ENCODE results near the gene CRYBB2.
"Not testable (repeated sequence)": the region's sequence is repeated elsewhere in the genome, so short reads cannot be mapped to it uniquely, and the experiment has no call there.

CRYBB2 gene

GRCh38 chr22:25199731-25200520 is 19.5 kb upstream of the CRYBB2 start, which contains the start of gene CRYBB3:
CRYBB3 (plus strand) TSS chr22:25199858; CDS start chr22:25201397, 1,539 bp downstream.
- in situ Hi-C loops (cut with MboI; ENCODE audit: low sequenced_read_pairs) = no loop called here

DNA sequence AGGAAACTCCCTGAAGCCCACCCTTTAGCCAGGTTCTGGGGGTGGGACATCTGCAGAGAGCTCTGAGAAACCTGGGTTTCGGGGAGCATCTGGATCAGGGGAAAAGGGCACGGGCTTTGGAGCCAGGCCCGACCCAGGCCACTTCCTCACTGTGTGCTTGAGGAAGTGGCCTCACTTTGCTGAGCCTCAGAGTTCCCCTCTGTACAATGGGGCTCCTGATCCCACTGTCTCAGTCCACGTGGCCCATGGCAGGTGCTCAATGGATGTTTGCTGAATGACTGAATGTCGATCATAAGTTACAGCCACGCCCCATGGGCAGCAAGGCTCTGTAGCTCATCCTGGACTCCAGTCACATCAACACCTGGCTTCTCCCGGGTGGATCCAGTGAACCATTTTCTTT is 18.5 kb upstream of the CRYBB2 start:
- in situ Hi-C loops (cut with MboI; ENCODE audit: low sequenced_read_pairs) = no loop called here

GRCh38 chr22:25201557-25202273 is 17.7 kb upstream of the CRYBB2 start:
- in situ Hi-C loops (cut with MboI; ENCODE audit: low sequenced_read_pairs) = no loop called here

DNA sequence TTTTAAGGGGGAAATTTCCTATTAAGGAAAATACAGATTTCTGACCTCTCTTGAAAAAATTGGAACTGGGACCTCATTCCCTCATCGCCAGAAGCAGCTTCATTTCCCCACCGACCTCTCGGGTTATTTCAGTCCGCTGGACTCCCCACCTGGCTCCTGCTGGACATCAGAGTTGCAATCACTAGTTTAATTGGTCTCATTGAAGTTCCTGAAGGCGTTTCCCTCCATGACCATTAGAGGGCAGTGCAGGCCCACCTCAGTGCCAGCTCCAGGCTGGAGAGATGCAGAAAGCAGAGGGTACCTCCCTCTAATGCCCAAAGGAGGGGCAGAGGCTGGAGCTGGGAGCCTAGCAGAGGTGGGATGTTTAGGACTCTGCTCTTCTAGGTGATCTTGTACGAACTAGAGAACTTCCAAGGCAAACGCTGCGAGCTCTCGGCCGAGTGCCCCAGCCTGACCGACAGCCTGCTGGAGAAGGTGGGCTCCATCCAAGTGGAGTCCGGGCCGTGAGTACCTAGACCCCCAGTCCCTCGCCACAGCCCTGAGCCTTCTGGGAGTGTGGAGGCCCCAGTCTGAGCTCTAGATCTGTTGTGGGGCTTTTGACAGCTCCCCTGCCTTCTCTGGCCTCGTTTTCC is 17.0 kb upstream of the CRYBB2 start:
- in situ Hi-C loops (cut with MboI; ENCODE audit: low sequenced_read_pairs) = no loop called here

GRCh38 chr22:25203082-25203481 is 16.4 kb upstream of the CRYBB2 start:
- in situ Hi-C loops (cut with MboI; ENCODE audit: low sequenced_read_pairs) = no loop called here

GRCh38 chr22:25204547-25204946 is 14.9 kb upstream of the CRYBB2 start:
- in situ Hi-C loops (cut with MboI; ENCODE audit: low sequenced_read_pairs) = not testable (repeated sequence)

DNA sequence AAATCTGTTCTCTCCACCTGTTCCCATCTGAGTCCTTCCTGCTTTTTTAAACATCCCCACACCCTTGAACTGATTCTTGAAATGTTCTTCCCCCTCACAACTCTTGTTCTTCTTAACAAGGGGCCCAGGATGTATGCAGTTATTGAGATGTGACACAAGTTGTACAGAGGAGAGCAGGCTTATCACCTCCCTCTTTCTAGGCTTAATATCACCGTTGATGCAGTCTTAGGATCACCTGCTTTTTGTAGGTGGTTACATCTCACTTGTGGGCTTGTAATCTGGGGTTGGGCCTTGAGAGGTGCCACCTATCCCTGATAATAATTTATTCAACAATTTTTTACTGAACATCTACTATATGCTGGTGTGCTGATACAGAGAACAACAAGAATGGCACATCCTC is 13.6 kb upstream of the CRYBB2 start:
- in situ Hi-C loops (cut with MboI; ENCODE audit: low sequenced_read_pairs) = no loop called here

DNA sequence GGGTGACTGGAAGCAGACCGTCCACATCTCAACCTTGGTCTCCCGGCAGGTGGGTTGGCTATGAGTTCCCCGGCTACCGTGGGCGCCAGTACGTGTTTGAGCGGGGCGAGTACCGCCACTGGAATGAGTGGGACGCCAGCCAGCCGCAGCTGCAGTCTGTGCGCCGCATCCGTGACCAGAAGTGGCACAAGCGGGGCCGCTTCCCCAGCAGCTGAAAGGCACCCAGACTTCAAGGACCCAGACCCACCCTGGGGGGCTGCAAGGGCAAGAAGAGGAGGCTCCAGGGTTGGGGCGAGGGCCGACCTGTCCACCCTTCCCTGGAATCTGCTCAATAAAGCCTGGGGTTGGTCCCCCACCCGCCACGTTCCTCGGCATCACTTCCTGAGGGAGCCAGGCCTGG is 12.4 kb upstream of the CRYBB2 start:
- in situ Hi-C loops (cut with MboI; ENCODE audit: low sequenced_read_pairs) = no loop called here

GRCh38 chr22:25207553-25208157 is 11.8 kb upstream of the CRYBB2 start:
- in situ Hi-C loops (cut with MboI; ENCODE audit: low sequenced_read_pairs) = no loop called here

DNA sequence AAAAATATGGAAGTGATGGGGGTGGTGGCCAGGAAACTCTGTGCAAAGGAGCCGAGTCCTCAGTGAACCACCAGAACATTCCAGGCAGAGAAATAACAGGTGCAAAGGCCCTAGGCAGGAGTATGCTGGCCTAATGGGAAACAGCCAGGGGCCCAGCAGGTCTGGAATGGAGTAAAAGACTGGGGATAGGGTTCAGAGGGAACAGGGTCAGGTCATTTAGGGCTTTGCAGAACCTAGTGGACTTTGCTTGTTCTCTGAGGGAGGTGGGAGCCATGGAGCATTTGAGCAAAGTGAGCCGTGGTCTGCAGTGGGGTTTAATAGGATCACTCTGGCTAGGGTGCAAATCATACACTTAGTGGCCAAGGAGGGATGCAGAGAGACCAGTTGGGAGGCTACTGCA is 11.1 kb upstream of the CRYBB2 start:
- in situ Hi-C loops (cut with MboI; ENCODE audit: low sequenced_read_pairs) = no loop called here

DNA sequence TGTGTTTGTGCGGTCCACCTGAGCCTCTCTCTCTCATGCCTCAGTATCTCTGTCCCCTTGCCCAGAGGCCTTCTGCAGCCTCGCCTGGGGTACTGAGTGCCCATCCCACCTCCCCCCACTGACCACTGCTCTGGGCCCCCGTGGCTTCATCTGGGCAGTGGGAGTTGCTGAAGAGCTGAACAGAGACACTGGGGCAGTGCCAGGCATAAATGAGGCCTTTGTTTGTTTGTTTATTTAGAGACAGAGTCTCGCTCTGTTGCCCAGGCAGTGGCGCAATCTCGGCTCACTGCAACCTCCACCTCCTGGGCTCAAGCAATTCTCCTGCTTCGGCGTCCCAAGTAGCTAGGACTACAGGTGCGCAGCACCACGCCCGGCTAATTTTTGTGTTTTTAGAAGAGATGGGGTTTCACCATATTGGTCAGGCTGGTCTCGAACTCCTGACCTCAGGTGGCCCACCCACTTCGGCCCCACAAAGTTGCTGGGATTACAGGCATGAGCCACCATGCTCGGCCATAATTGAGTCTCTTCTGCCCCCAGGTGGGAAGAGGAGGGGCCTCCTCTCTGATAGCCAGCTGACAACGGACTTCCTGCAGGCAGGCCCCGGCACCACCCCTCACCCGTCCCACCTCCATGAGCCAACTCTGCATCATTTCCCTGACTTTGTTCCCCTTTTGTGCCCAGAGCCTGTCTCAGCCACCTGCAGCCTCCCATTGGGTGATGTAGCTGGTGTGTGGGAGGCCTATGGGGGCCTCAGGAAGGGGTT is 10.5 kb upstream of the CRYBB2 start:
- in situ Hi-C loops (cut with MboI; ENCODE audit: low sequenced_read_pairs) = no loop called here

GRCh38 chr22:25210793-25211192 is 8.6 kb upstream of the CRYBB2 start:
- in situ Hi-C loops (cut with MboI; ENCODE audit: low sequenced_read_pairs) = no loop called here

DNA sequence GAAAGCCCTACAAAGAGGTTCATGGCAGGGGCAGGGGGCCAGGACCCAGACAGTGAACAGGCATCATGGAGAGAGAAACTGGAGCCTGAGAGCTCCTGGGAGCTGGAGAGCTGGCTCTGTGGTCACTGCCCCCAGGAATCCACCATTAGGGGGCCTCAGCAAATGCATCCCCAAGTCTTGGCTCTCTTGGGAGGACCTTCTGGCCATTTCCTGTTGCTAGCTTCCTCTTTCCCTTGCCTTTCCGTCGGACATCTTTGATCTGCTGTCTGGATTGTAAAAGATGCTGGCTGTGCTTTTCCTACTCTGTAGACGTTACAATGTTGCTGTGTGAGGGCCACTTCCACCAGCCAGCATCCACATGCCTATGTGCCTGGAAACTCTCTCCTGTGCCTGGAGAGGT is 7.1 kb upstream of the CRYBB2 start:
- in situ Hi-C loops (cut with MboI; ENCODE audit: low sequenced_read_pairs) = no loop called here

DNA sequence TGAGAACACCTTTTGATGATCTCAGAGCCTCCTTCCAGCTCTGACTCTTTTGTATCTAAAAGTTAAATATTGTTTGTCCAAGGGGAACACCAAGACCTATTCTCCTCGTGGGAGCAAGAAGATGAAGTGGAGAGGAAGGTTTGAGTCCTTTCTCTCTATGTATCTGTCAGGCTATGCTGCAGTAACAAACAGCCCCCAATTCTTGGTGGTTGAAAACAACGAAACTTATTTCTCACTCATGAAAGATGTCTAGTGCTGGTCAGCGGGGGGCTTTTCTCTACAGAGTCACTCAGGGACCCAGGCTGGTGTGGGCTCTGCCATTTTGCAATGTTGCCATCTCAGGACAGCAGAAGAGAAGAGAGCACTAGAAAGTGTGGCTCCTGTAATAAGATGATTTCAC is 6.2 kb upstream of the CRYBB2 start:
- in situ Hi-C loops (cut with MboI; ENCODE audit: low sequenced_read_pairs) = no loop called here

DNA sequence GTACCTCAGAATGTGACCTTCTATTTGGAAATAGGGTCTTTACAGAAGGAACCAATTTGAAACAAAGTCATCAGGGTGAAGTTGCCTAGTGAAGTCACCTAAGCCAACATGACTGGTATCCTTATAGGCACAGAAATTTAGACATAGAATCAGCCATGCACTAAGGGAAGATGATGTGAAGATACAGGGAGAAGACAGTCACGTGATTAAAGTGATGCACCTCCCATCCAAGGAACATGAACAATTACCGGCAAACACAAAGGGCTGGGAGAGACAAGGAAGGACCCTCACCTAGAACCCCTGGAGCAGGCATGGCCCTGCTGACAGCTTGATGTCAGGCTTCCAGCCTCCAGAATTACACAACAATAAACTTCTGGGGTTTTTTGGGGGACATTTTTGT is 3.2 kb upstream of the CRYBB2 start:
- in situ Hi-C loops (cut with MboI; ENCODE audit: low sequenced_read_pairs) = no loop called here

DNA sequence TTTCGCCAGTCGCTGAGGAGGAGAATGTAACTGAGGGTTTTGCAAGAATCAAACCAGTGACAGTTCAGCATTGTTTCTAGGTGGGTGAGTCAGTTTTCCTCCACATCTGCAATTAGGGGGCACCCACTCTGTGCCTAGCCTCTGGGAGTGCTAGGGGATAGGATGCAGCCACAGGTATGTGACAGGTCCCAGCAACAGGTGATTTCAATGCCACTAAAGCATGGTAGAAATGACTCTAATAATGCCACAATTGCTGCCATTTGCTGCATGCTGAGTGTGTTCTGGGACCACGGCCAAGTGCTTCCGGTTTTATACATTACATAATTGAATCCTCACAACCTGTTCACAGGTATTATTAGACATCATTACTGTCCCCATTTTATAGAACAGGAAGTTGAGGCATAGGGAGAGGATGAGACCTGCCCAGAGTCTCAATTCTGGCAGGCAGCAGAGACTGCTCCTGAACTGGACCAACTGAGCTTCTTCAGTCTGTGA is 556 bp downstream of the CRYBB2 start:
- in situ Hi-C loops (cut with MboI; ENCODE audit: low sequenced_read_pairs) = no loop called here

- in situ Hi-C loops (cut with MboI; ENCODE audit: low sequenced_read_pairs) = no loop called here
These were observed 2.4 kb downstream of the CRYBB2 start for GRCh38 chr22:25221790-25222189.

GRCh38 chr22:25223269-25223850 is 3.9 kb downstream of the CRYBB2 start:
- in situ Hi-C loops (cut with MboI; ENCODE audit: low sequenced_read_pairs) = no loop called here

GRCh38 chr22:25228822-25229221 is 9.4 kb downstream of the CRYBB2 start:
- in situ Hi-C loops (cut with MboI; ENCODE audit: low sequenced_read_pairs) = no loop called here

- in situ Hi-C loops (cut with MboI; ENCODE audit: low sequenced_read_pairs) = not testable (repeated sequence)
These were observed 11.3 kb downstream of the CRYBB2 start for GRCh38 chr22:25230760-25231159.
